SK-N-SH treated with all-trans-retinoic acid at 6 μM for 48 hours (cell line): ENCODE data around the gene RPS24.

Experiments
- GLIS3 ChIP-seq: fragments of 250-450 bp; sonication (Bioruptor Pico); IDR thresholded peaks from 2 replicates; pipeline ENCODE4 v1.5.0; 2020; ENCODE audit warnings: mild to moderate bottlenecking, moderate library complexity
- ISL1 ChIP-seq: fragments of 250-450 bp; sonication (Bioruptor Pico); IDR thresholded peaks from 2 replicates; pipeline ENCODE4 v2.1.2; 2022; ENCODE audit warnings: mild to moderate bottlenecking, moderate library complexity
- TOX ChIP-seq: fragments of 250-450 bp; sonication (Bioruptor Pico); IDR thresholded peaks from 2 replicates; pipeline ENCODE4 v1.8.0; 2021; ENCODE audit warnings: mild to moderate bottlenecking, moderate library complexity, borderline replicate concordance
- ZFP30 ChIP-seq: fragments of 450-650 bp; formaldehyde crosslinking; IDR thresholded peaks from 2 replicates; pipeline ENCODE4 v1.5.0; 2022; ENCODE audit warnings: mild to moderate bottlenecking, moderate library complexity
- ZNF70 ChIP-seq: fragments of 450-650 bp; formaldehyde crosslinking; IDR thresholded peaks from 2 replicates; pipeline ENCODE4 v1.5.0; 2020; ENCODE audit warnings: mild to moderate bottlenecking, moderate library complexity
- TF ChIP-seq, protein P1 (sequence below): fragments of 250-450 bp; sonication (Bioruptor Pico); IDR thresholded peaks from 2 replicates; pipeline ENCODE4 v1.8.0; 2020; ENCODE audit warnings: mild to moderate bottlenecking, moderate library complexity, borderline replicate concordance
- TF ChIP-seq, protein P2 (sequence below): fragments of 250-450 bp; sonication (Bioruptor Pico); IDR thresholded peaks from 2 replicates; pipeline ENCODE4 v1.5.1; 2020; ENCODE audit warnings: low read depth, mild to moderate bottlenecking, moderate library complexity
- TF ChIP-seq, protein P3 (sequence below): fragments of 250-450 bp; sonication (Bioruptor Pico); IDR thresholded peaks from 2 replicates; pipeline ENCODE4 v1.5.0; 2020; ENCODE audit warnings: mild to moderate bottlenecking, moderate library complexity

DNA sequence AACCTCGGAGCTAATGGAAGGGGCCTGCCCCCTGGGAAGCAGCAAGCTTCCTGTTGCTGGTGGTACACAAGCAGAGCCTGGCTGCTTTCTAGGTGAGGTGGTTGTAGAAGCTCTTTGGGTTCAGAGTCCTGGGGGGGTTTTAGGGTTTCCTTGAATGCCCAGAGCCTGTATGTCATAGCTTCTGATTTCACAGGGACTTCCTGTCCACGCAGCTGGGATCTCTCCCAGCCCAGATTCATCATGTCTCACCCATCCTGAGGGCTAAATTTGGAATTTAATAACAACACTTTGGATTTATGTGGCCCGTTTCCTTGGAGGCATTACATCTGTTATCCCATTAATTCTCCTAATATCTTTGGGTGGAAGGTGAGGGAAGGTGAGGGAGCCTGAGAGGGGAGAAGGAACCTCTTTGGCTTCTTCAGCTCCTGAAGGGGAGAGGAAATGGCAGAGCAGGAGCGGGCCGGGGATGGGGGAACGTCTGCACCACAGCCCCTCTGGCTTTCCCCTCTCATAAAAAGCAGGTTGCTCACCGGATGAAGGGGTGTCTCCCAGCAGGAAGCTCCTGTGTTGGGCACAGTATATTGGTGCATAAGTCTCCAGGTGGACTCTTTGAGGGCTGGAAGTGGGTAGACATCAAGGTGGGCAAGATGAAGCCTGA is 19.7 kb downstream of the RPS24 start:
- TF ChIP-seq, protein P1, sequence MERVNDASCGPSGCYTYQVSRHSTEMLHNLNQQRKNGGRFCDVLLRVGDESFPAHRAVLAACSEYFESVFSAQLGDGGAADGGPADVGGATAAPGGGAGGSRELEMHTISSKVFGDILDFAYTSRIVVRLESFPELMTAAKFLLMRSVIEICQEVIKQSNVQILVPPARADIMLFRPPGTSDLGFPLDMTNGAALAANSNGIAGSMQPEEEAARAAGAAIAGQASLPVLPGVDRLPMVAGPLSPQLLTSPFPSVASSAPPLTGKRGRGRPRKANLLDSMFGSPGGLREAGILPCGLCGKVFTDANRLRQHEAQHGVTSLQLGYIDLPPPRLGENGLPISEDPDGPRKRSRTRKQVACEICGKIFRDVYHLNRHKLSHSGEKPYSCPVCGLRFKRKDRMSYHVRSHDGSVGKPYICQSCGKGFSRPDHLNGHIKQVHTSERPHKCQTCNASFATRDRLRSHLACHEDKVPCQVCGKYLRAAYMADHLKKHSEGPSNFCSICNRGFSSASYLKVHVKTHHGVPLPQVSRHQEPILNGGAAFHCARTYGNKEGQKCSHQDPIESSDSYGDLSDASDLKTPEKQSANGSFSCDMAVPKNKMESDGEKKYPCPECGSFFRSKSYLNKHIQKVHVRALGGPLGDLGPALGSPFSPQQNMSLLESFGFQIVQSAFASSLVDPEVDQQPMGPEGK (CRISPR knock-in tag), result no peak
- no peak for TF ChIP-seq ISL1 (CRISPR knock-in tag)
- no peak for TF ChIP-seq TOX
- TF ChIP-seq, protein P2, sequence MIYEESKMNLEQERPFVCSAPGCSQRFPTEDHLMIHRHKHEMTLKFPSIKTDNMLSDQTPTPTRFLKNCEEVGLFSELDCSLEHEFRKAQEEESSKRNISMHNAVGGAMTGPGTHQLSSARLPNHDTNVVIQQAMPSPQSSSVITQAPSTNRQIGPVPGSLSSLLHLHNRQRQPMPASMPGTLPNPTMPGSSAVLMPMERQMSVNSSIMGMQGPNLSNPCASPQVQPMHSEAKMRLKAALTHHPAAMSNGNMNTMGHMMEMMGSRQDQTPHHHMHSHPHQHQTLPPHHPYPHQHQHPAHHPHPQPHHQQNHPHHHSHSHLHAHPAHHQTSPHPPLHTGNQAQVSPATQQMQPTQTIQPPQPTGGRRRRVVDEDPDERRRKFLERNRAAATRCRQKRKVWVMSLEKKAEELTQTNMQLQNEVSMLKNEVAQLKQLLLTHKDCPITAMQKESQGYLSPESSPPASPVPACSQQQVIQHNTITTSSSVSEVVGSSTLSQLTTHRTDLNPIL, result no peak
- TF ChIP-seq ZFP30 (CRISPR knock-in tag), result no peak
- no peak for TF ChIP-seq ZNF70 (CRISPR knock-in tag)
- no peak for TF ChIP-seq GLIS3
- TF ChIP-seq, protein P3, sequence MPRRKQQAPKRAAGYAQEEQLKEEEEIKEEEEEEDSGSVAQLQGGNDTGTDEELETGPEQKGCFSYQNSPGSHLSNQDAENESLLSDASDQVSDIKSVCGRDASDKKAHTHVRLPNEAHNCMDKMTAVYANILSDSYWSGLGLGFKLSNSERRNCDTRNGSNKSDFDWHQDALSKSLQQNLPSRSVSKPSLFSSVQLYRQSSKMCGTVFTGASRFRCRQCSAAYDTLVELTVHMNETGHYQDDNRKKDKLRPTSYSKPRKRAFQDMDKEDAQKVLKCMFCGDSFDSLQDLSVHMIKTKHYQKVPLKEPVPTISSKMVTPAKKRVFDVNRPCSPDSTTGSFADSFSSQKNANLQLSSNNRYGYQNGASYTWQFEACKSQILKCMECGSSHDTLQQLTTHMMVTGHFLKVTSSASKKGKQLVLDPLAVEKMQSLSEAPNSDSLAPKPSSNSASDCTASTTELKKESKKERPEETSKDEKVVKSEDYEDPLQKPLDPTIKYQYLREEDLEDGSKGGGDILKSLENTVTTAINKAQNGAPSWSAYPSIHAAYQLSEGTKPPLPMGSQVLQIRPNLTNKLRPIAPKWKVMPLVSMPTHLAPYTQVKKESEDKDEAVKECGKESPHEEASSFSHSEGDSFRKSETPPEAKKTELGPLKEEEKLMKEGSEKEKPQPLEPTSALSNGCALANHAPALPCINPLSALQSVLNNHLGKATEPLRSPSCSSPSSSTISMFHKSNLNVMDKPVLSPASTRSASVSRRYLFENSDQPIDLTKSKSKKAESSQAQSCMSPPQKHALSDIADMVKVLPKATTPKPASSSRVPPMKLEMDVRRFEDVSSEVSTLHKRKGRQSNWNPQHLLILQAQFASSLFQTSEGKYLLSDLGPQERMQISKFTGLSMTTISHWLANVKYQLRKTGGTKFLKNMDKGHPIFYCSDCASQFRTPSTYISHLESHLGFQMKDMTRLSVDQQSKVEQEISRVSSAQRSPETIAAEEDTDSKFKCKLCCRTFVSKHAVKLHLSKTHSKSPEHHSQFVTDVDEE (CRISPR knock-in tag), result no peak
